SH-SY5Y (cell line): ENCODE results near the gene TADA3.

Experiments
- GATA2 ChIP-seq: IDR thresholded peaks from 2 replicates; pipeline ENCODE4 v1.6.1; 2011; ENCODE audit warnings: mild to moderate bottlenecking, low read depth, low read length
- GATA3 ChIP-seq: IDR thresholded peaks from 2 replicates; pipeline ENCODE4 v1.6.1; 2011; ENCODE audit warnings: low read depth, mild to moderate bottlenecking, low read length, moderate library complexity

DNA sequence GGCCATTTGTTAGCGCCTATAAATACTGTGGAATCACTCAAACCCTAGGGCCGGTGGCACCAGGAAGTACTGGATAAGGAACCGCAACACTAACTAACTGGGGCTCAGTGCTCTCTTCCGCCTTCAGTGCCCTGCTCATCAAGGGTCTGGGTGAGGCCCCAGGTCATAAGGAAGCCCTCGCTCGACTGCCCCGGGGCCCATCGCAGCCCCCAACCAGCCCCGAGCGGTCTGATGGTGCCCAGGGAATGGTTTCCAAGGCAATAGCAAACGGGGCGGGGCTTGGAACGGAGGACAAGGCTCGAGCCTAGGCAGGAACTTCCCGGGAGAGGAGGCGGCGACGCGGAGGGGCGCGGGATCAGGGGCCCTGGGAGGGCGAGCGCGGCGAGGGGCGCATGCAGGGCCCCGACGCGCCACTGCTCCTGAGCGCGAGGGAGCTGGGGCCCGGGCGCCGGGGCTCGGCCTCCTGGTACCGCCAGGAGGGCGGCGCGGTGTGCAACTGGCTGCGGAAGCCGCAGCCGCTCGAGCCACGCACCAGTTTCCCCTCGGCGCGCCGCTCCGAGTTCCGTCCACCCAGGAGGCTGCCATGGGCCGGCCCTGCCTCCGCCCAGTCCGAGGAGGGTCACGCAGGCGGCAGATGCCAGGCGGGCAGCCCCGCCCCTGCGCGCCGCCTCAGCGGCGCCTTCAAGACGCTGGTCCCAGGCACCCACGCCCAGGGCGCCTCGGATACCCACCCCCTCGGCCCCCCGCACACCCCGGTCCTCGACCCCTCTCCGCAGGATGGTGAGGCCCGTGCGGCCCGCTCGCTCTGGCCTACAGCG lies 17.6 kb upstream of the TADA3 start, which contains the start of gene TTLL3:
- TF ChIP-seq GATA2 (no peak), GATA3 (no peak)
